IPS-NIHi7 (cell line): ENCODE results near the gene JMJD1C.
A peak's percentile ranks its signal among the peaks of the same experiment; 100 is the strongest.

Experiments used
- DNase-seq: peaks from one replicate; pipeline ENCODE4 v3.0.0; 2012; ENCODE audit warnings: mixed read lengths; ENCODE audit errors: extremely low spot score

JMJD1C gene

GRCh38 chr10:63129888-63130287 lies 335.9 kb downstream of the JMJD1C start:
- peak; percentile 29 for DNase-seq

- DNase-seq, result no peak
These were observed 337.3 kb downstream of the JMJD1C start for GRCh38 chr10:63128443-63128842.

- DNase-seq, result no peak
These were observed 340.3 kb downstream of the JMJD1C start for GRCh38 chr10:63125459-63125858.

- no peak for DNase-seq
These were observed 341.9 kb downstream of the JMJD1C start for GRCh38 chr10:63123727-63124362.

GRCh38 chr10:63120554-63120953 lies 345.2 kb downstream of the JMJD1C start:
- DNase-seq, result no peak

GRCh38 chr10:63119041-63119440 lies 346.7 kb downstream of the JMJD1C start:
- no peak for DNase-seq
